Stimulated activated CD8-positive, alpha-beta memory T cell treated with anti-CD3 and anti-CD28 coated beads, Interleukin-12 subunit alpha, Interleukin-12 subunit beta, amount 100 ng/mL, for 24 hours (primary cell): Measurements from ENCODE around the gene BCAP29.
"Not testable (repeated sequence)": the region's sequence is repeated elsewhere in the genome, so short reads cannot be mapped to it uniquely, and the experiment has no call there.

Experiments
- DNase-seq: peaks from one replicate; pipeline ENCODE4 v3.0.0-alpha.2; 2020; ENCODE audit errors: extremely low read depth

BCAP29 gene, protein sequence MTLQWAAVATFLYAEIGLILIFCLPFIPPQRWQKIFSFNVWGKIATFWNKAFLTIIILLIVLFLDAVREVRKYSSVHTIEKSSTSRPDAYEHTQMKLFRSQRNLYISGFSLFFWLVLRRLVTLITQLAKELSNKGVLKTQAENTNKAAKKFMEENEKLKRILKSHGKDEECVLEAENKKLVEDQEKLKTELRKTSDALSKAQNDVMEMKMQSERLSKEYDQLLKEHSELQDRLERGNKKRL

GRCh38 chr7:107579885-107580715, at the start of gene BCAP29:
Gene BCAP29 (plus strand): TSS chr7:107580246. CDS start chr7:107580773, 527 bp downstream.
- peak; percentile 46 for DNase-seq

- DNase-seq: no peak
Observed at GRCh38 chr7:107530751-107531150, 49.3 kb upstream of the BCAP29 start.

GRCh38 chr7:107534139-107534538, 45.9 kb upstream of the BCAP29 start:
- DNase-seq: no peak

- not testable (repeated sequence) for DNase-seq
Observed at GRCh38 chr7:107537228-107537627, 42.8 kb upstream of the BCAP29 start.

DNA sequence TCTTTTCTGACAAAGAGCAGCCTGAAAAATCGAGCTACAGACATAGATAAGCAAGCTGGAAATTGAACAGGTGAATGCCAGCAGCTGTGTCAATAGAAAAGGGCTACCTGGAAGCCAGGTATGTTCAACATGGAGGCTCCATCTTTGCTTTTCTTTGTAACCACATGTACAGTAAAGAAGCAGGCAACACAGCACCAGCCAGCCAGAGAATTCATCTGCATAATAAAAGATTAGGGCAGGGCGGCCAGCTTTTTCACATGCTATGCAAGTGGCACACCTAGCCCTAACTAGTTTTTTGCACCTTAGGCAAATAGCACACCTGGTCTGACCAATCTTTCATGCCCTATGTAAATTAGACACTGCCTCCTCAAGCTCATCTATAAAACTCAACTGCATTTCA, 42.0 kb upstream of the BCAP29 start:
- no peak for DNase-seq

- no peak for DNase-seq
Observed at GRCh38 chr7:107543338-107543993, 36.6 kb upstream of the BCAP29 start.

GRCh38 chr7:107544848-107545591, 35.0 kb upstream of the BCAP29 start:
- DNase-seq: no peak

- DNase-seq: no peak
Observed at GRCh38 chr7:107551936-107552335, 28.1 kb upstream of the BCAP29 start.

DNA sequence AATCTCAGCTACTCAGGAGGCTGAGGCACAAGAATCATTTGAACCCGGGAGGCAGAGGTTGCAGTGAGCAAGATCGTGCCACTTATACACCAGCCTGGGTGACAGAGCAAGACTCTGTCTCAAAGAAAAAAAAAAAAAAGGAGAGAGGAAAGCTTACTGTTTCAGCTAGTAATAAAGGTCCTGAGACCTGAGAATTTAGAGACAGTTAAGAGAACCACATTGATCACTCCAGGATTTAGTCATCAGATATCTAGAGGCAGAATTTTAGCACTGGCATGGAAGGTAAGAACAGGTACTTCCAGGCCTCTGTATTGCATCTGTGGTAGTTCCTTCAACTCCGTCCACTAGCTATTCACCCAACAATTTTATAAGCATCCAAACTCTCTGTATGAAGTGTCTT, 24.2 kb upstream of the BCAP29 start:
- DNase-seq: no peak

- no peak for DNase-seq
Observed at GRCh38 chr7:107559864-107560263, 20.2 kb upstream of the BCAP29 start.

GRCh38 chr7:107560898-107561516, 19.0 kb upstream of the BCAP29 start:
- no peak for DNase-seq

DNA sequence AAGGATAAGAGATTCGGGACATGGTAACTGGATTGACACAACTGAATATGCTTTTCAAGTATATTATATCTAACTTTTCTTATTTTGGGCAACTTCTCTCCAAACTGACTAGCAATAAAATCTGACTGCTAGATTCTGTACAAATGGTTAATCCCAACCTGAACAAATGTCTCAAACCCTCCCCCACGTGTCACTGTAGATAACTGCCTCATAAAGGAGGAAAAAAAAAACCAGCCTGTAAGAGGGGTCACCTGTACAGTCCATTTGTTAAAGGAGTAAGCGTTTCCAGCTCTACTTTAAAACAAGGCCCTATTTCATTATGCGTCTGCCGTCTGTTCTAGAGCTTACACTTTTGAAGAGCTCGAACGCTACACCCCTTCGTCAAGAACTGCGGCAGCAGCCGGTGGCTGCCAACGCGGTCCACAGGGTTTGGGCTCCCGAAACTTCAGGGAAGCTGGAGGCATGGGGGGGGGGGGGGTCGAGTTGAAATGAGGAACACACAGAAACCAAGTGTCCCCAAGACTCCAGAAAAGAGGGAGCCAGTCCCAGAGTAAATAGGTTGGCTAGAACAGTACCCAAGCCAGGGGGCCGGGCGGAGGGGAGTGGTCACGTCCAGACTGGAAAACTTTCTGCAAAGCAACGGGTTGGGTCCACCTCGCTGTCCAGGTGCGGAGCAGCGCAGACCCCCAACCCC, 16.8 kb upstream of the BCAP29 start:
- DNase-seq: no peak

GRCh38 chr7:107563775-107564552, 16.1 kb upstream of the BCAP29 start, which contains the start of the genes COG5 and DUS4L:
Gene COG5 (minus strand): TSS chr7:107563920. CDS start chr7:107563896, 24 bp downstream.
Gene DUS4L (plus strand): TSS chr7:107563971. CDS start chr7:107567071, 3,100 bp downstream.
- DNase-seq: peak; percentile 62

GRCh38 chr7:107564553-107565298, 15.3 kb upstream of the BCAP29 start:
- no peak for DNase-seq

GRCh38 chr7:107570298-107570697, 9.7 kb upstream of the BCAP29 start:
- DNase-seq: no peak

- no peak for DNase-seq
Observed at GRCh38 chr7:107573537-107573936, 6.5 kb upstream of the BCAP29 start.

DNA sequence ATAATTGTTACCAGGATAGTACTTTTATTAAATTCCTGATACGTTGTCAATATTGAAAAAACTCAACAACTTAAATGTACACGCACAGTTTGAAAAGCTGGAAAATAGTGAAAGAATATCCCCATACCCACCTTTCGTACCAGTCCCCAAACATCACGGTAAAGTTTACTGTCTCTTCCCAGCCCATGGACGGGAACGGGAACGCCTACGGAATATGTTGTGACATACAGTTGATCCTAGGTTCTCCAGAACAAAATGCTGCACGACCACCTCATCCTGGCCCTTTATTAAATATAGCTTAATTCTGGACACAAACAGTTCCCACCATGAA, 527 bp upstream of the BCAP29 start:
- no peak for DNase-seq

DNA sequence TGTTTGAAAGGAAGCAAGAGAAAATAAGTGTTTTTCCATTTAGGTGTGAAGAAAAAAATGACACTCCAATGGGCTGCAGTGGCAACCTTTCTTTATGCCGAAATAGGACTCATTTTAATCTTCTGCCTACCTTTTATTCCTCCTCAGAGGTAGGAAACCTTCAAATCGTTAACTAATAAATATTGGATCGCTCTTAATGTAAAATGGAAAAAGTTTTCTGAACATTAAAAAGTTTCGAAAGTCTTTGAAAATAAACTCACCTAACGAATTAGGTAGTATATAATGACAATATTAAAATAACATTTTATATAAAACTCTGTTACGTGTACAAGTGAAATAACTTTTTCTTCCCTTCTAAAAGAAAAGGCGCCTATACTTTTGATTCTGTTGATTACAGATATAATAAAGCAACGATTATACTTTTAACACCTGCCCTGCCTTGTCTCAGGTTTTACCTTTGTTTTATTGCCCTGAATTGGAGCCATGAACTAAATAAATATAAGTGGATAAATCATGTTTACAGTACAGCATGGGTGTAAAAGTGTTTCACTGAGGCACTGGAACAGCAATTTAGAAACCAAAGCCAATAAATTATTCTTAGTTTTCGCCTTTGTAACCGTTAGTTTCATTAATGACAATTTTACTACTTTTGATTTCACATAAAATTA, 804 bp downstream of the BCAP29 start:
- no peak for DNase-seq
